Suprapubic skin (tissue), 4 donors: Measurements from ENCODE around the gene IQUB.

Experiments
- EP300 ChIP-seq: sonication (generic); formaldehyde crosslinking; IDR thresholded peaks from one replicate; pipeline ENCODE4 v1.6.1; 2017; ENCODE audit warnings: antibody characterized with exemption
- POLR2A ChIP-seq, 2 donors: fragments of 450-650 bp; IDR thresholded peaks; one replicate each; pipeline ENCODE4 v1.6.1; 2017; ENCODE audit warnings: antibody characterized with exemption in 2 of 2, mild to moderate bottlenecking in 2 of 2, moderate library complexity in 2 of 2
- POLR2AphosphoS5 ChIP-seq, 3 donors: sonication (generic); formaldehyde crosslinking; IDR thresholded peaks; one replicate each; pipeline ENCODE4 v1.6.1; 2017; ENCODE audit warnings: antibody characterized with exemption in 3 of 3
- TF ChIP-seq, protein P1 (sequence below), 2 donors: fragments of 200-600 bp in 1 of 2; fragments of 450-650 bp in 1 of 2; sonication (generic) in 1 of 2; IDR thresholded peaks; one replicate each; pipeline ENCODE4 v1.5.1; 2016 to 2019; ENCODE audit warnings: antibody characterized with exemption in 2 of 2, mild to moderate bottlenecking in 1 of 2, moderate library complexity in 1 of 2

DNA sequence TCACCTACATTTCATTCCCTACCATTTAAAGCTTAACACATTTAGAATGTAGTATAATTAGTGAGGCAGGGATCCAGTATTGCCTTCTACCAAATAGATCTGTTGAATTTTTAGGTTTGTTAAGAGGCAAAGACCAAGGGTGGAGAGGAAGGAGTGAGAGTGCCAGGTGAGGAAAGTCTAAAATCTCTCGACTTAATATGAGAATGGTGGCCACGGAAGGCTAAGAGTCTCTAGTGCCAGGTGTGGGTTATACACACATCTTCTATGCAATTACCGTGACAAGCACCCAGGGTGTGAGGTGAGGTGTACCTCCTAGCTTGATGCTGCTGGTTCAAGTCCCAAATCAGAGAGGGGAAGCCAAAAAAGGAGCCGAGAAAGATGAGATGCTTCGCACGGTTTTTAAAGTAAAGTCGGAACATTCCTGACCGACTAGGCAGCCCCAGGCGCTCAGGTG, 439 bp downstream of the IQUB start:
- TF ChIP-seq POLR2A (IDR thresholded peaks at IDR 0.05) = no peak
- no peak for TF ChIP-seq EP300
- TF ChIP-seq POLR2AphosphoS5 (IDR thresholded peaks at IDR 0.05) = no peak
- TF ChIP-seq, protein P1, sequence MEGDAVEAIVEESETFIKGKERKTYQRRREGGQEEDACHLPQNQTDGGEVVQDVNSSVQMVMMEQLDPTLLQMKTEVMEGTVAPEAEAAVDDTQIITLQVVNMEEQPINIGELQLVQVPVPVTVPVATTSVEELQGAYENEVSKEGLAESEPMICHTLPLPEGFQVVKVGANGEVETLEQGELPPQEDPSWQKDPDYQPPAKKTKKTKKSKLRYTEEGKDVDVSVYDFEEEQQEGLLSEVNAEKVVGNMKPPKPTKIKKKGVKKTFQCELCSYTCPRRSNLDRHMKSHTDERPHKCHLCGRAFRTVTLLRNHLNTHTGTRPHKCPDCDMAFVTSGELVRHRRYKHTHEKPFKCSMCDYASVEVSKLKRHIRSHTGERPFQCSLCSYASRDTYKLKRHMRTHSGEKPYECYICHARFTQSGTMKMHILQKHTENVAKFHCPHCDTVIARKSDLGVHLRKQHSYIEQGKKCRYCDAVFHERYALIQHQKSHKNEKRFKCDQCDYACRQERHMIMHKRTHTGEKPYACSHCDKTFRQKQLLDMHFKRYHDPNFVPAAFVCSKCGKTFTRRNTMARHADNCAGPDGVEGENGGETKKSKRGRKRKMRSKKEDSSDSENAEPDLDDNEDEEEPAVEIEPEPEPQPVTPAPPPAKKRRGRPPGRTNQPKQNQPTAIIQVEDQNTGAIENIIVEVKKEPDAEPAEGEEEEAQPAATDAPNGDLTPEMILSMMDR (IDR thresholded peaks at IDR 0.05) = no peak
